Panc1 (cell line): Measurements from ENCODE around the gene CDC42EP3. TPM values are rescaled to one million over a fixed set of nuclear protein-coding genes. Genes with fewer than 3 reads are reported as not detected.

ENCODE experiments used
- ATAC-seq: fragments of 200-7000 bp; cut with Tn5 transposase; 2 replicates; pipeline ENCODE4 v1.9.1; 2020; ENCODE audit warnings: mild to moderate bottlenecking, moderate library complexity
- BruUV-seq: library from RNA; stranded (reverse); fragments of 400-500 nt; replicated peaks from 2 replicates; lab custom pipeline; 2021; lab: Mats Ljungman, UMichigan
- CTCF ChIA-PET: fragments of 300-600 bp; sonication (Branson Sonifier 250); formaldehyde crosslinking; loops from one replicate; lab custom pipeline; 2022; ENCODE audit warnings: antibody characterized with exemption; lab: Charles Lee
- POLR2A ChIA-PET: fragments of 300-600 bp; sonication (Branson Sonifier 250); formaldehyde crosslinking; loops from one replicate; lab custom pipeline; 2022; ENCODE audit warnings: antibody characterized with exemption; lab: Charles Lee
- DNase-seq: peaks from one replicate; pipeline ENCODE4 v3.0.0-alpha.2; 2010; ENCODE audit warnings: low read depth, low spot score
- H3K27ac ChIP-seq: 2 replicates; pipeline ENCODE4 v1.5.1; 2011; ENCODE audit warnings: mild to moderate bottlenecking, low read length, inconsistent platforms
- H3K27me3 ChIP-seq: fragments of 200-500 bp; sonication (Bioruptor generic); 2 replicates; pipeline ENCODE4 v1.6.0; 2014; ENCODE audit warnings: low read length, inconsistent platforms; ENCODE audit not compliant: control insufficient read depth, insufficient read depth
- H3K36me3 ChIP-seq: fragments of 200-500 bp; sonication (Bioruptor generic); 2 replicates; pipeline ENCODE4 v1.5.1; 2014; ENCODE audit warnings: inconsistent platforms, mild to moderate bottlenecking, low read length, moderate library complexity; ENCODE audit not compliant: control insufficient read depth, insufficient read depth
- H3K4me1 ChIP-seq: 2 replicates; pipeline ENCODE4 v1.5.1; 2011; ENCODE audit warnings: inconsistent platforms, mild to moderate bottlenecking, low read length, moderate library complexity; ENCODE audit not compliant: control insufficient read depth, insufficient read depth
- H3K4me3 ChIP-seq, 2 experiments: 2 replicates each; pipeline ENCODE4 v1.5.1; 2011 to 2012; ENCODE audit warnings: low read depth in 2 of 2, low read length in 2 of 2, mild to moderate bottlenecking in 2 of 2, inconsistent platforms in 1 of 2, moderate library complexity in 1 of 2
- H3K9me3 ChIP-seq: fragments of 200-500 bp; sonication (Bioruptor generic); 2 replicates; pipeline ENCODE4 v1.5.1; 2014; ENCODE audit warnings: low read depth, mild to moderate bottlenecking, inconsistent platforms, low read length, moderate library complexity; ENCODE audit not compliant: control insufficient read depth, insufficient read depth
- POLR2AphosphoS5 ChIP-seq: IDR thresholded peaks from 2 replicates; pipeline ENCODE4 v1.6.1; 2012; ENCODE audit warnings: mild to moderate bottlenecking, low read depth, low read length, moderate library complexity
- REST ChIP-seq, 2 experiments: IDR thresholded peaks; 2 replicates each; pipeline ENCODE4 v1.6.1; 2011 to 2012; ENCODE audit warnings: low read depth in 2 of 2, control low read depth in 1 of 2, low read length in 1 of 2, mild to moderate bottlenecking in 1 of 2, moderate library complexity in 1 of 2; ENCODE audit not compliant: insufficient read depth in 1 of 2
- SIN3A ChIP-seq: IDR thresholded peaks from 2 replicates; pipeline ENCODE4 v1.6.1; 2012; ENCODE audit warnings: low read depth, mild to moderate bottlenecking, low read length, moderate library complexity, borderline replicate concordance; ENCODE audit not compliant: insufficient read depth
- TCF7L2 ChIP-seq: IDR thresholded peaks from 2 replicates; pipeline ENCODE4 v1.6.1; 2011; ENCODE audit warnings: mild to moderate bottlenecking, low read depth, low read length, inconsistent platforms
- in situ Hi-C: cut with HindIII; loops from 2 replicates; pipeline ENCODE4 v1.10.0; 2016; ENCODE audit warnings: low sequenced_read_pairs, low pct_unique_long_range_greater_than_20kb
- intact Hi-C: fragments of 100-400 bp; cut with micrococcal nuclease; formaldehyde crosslinking; loops from one replicate; pipeline ENCODE4 v1.10.0; 2022; ENCODE audit not compliant: unreplicated experiment
- total RNA-seq: library from RNA; stranded (reverse); gene quantifications from one replicate; pipeline ENCODE4 v1.2.1, GENCODE V29; 2021; ENCODE audit not compliant: unreplicated experiment
- TF ChIP-seq, protein P1 (sequence below): fragments of 450-650 bp; IDR thresholded peaks from 2 replicates; pipeline ENCODE4 v1.5.1; 2017; ENCODE audit warnings: mild to moderate bottlenecking

Gene CDC42EP3
- total RNA-seq, 1 experiment from 2014 or later = 6.1 TPM

DNA sequence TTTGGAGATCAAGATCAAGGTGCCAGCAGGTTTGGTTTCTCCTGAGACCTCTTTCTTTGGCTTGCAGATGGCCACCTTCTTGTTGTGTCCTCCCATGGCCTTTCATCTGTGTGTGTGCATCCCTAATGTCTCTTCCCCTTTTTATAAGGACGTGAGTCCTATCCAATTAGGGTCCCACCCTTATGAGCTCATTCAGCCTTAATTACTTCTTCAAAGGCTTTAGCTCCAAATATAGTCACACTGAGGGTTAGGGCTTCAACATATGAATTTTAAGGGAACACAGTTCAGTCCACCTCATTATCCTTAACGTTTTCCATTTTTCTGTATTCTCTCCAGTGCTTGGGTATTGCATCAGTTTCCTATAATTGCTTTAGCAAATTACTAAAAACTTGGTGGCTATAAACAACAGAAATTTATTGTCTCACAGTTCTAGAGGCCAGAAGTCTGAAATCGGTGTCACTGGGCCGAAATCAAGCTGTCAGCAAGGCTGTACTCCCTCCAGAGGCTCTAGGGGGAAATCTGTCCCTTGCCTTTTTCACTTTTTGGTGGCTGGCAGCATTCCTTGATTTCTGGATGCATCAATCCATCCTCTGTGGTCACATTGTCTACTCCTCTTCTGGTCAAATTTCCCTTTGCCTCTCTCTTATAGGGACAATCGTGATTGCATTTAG lies 34.1 kb downstream of the CDC42EP3 start:
- intact Hi-C loops = no loop called here
- Histone ChIP-seq H3K4me1 (no peaks in the 10 kb centered on the region), H3K4me3 (no peak overlapping the region), H3K27me3 (no peaks in the 10 kb centered on the region), H3K9me3 (no peaks in the 10 kb centered on the region), H3K27ac (no peak overlapping the region), H3K36me3 (no peaks in the 10 kb centered on the region)
- CTCF ChIA-PET = no interaction called here
- BruUV-seq = no TSS peak
- POLR2A ChIA-PET = no interaction called here
- ATAC-seq (no peak), DNase-seq (no peak)
- no peak for TF ChIP-seq POLR2AphosphoS5
- TF ChIP-seq REST (IDR thresholded peaks at IDR 0.05; ENCODE audit: insufficient read depth in 1 of 2, low read depth in 2 of 2, low read length in 1 of 2) = no peak
- TF ChIP-seq, protein P1, sequence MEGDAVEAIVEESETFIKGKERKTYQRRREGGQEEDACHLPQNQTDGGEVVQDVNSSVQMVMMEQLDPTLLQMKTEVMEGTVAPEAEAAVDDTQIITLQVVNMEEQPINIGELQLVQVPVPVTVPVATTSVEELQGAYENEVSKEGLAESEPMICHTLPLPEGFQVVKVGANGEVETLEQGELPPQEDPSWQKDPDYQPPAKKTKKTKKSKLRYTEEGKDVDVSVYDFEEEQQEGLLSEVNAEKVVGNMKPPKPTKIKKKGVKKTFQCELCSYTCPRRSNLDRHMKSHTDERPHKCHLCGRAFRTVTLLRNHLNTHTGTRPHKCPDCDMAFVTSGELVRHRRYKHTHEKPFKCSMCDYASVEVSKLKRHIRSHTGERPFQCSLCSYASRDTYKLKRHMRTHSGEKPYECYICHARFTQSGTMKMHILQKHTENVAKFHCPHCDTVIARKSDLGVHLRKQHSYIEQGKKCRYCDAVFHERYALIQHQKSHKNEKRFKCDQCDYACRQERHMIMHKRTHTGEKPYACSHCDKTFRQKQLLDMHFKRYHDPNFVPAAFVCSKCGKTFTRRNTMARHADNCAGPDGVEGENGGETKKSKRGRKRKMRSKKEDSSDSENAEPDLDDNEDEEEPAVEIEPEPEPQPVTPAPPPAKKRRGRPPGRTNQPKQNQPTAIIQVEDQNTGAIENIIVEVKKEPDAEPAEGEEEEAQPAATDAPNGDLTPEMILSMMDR = no peak
- no peak for TF ChIP-seq TCF7L2
- no peak for TF ChIP-seq SIN3A
- in situ Hi-C loops = no loop called here

DNA sequence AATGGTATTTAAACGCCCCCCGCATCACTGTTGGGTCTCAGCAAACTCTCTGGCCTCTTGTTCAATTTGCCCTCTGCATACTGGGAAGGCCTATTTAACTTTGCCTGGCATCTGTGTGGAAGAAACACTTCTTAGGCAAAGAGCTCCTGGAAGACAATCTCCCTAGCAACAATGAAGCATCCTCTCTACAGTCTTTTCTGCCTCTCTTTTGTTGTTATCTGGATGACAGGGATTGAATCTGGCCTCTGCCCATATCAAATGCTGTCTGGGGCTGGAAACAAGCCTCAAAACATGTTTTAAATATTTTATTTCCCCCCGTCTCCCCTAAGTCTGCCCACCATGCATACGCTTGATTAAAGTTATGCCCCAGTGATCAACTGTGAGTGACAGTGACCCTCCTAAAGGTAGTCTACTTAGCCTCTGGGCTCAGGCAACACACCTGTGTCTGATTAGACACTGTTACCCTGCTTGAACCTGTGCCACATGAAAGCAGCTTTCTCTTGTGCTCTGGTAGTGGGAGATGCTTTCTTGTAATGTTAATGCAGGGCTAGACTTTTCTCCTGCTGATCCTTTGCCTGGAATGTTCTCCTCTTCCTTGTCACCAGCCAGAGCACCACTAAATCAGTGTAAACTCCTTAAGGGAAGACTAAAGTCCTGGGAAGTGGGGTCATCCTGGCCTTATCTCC lies 34.9 kb downstream of the CDC42EP3 start:
- H3K27ac ChIP-seq = no peak overlapping the region
- BruUV-seq = no TSS peak
- ChIA-PET CTCF (no interaction called here), POLR2A (no interaction called here)
- no peaks in the 10 kb centered on the region for H3K36me3 ChIP-seq
- H3K4me1 ChIP-seq = no peaks in the 10 kb centered on the region
- no peaks in the 10 kb centered on the region; the same call in 1 of the 2 replicates for H3K27me3 ChIP-seq
- H3K9me3 ChIP-seq = no peaks in the 10 kb centered on the region
- in situ Hi-C loops = no loop called here
- ATAC-seq (no peak), DNase-seq (no peak)
- H3K4me3 ChIP-seq = no peak overlapping the region
- TF ChIP-seq SIN3A = no peak
- TF ChIP-seq, protein P1 = no peak
- no peak for TF ChIP-seq POLR2AphosphoS5
- no peak for TF ChIP-seq REST (IDR thresholded peaks at IDR 0.05; ENCODE audit: insufficient read depth in 1 of 2, low read depth in 2 of 2, low read length in 1 of 2)
- no peak for TF ChIP-seq TCF7L2
- intact Hi-C loops = no loop called here
